ENCODE data around the gene REXO1. TPM values are rescaled to one million over a fixed set of nuclear protein-coding genes. Genes with fewer than 3 reads are reported as not detected.

The REXO1 gene
- total and polyA plus RNA-seq, 2 of the 13 experiments (the other 11 are each of a cell fraction or from before 2014, with no cell fraction given): 5.0 to 11.2 TPM

- TF ChIP-seq, protein P1, sequence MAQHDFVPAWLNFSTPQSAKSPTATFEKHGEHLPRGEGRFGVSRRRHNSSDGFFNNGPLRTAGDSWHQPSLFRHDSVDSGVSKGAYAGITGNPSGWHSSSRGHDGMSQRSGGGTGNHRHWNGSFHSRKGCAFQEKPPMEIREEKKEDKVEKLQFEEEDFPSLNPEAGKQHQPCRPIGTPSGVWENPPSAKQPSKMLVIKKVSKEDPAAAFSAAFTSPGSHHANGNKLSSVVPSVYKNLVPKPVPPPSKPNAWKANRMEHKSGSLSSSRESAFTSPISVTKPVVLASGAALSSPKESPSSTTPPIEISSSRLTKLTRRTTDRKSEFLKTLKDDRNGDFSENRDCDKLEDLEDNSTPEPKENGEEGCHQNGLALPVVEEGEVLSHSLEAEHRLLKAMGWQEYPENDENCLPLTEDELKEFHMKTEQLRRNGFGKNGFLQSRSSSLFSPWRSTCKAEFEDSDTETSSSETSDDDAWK (CRISPR knock-in tag; IDR thresholded peaks at IDR 0.05): no peak
- TF ChIP-seq TFAP4 (IDR thresholded peaks at IDR 0.05; ENCODE audit: borderline replicate concordance, low read depth) (peak; percentile 50; the same call in 1 of the 2 replicates), GPN1 (CRISPR knock-in tag; IDR thresholded peaks at IDR 0.05; ENCODE audit: borderline replicate concordance) (no peak), ZFP91 (CRISPR knock-in tag; IDR thresholded peaks at IDR 0.05; ENCODE audit: borderline replicate concordance) (0 out of 2 replicates have a peak, but pooled peaks have one; percentile 33), ZNF609 (CRISPR knock-in tag; IDR thresholded peaks at IDR 0.05; ENCODE audit: borderline replicate concordance) (peak; percentile 51; the same call in 1 of the 2 replicates), TBL1XR1 (IDR thresholded peaks at IDR 0.05; ENCODE audit: borderline replicate concordance, low read length, partially characterized antibody) (peak; percentile 40), NR2C2 (CRISPR knock-in tag; IDR thresholded peaks at IDR 0.05; ENCODE audit: borderline replicate concordance) (peak; percentile 53), TCF7 (IDR thresholded peaks at IDR 0.05; ENCODE audit: low read depth) (no peak), ZNF720 (CRISPR knock-in tag; IDR thresholded peaks at IDR 0.05) (no peak), ZNF691 (CRISPR knock-in tag; IDR thresholded peaks at IDR 0.05; ENCODE audit: borderline replicate concordance, low read depth) (0 out of 2 replicates have a peak, but pooled peaks have one; percentile 24)
- TF ChIP-seq, protein P2, sequence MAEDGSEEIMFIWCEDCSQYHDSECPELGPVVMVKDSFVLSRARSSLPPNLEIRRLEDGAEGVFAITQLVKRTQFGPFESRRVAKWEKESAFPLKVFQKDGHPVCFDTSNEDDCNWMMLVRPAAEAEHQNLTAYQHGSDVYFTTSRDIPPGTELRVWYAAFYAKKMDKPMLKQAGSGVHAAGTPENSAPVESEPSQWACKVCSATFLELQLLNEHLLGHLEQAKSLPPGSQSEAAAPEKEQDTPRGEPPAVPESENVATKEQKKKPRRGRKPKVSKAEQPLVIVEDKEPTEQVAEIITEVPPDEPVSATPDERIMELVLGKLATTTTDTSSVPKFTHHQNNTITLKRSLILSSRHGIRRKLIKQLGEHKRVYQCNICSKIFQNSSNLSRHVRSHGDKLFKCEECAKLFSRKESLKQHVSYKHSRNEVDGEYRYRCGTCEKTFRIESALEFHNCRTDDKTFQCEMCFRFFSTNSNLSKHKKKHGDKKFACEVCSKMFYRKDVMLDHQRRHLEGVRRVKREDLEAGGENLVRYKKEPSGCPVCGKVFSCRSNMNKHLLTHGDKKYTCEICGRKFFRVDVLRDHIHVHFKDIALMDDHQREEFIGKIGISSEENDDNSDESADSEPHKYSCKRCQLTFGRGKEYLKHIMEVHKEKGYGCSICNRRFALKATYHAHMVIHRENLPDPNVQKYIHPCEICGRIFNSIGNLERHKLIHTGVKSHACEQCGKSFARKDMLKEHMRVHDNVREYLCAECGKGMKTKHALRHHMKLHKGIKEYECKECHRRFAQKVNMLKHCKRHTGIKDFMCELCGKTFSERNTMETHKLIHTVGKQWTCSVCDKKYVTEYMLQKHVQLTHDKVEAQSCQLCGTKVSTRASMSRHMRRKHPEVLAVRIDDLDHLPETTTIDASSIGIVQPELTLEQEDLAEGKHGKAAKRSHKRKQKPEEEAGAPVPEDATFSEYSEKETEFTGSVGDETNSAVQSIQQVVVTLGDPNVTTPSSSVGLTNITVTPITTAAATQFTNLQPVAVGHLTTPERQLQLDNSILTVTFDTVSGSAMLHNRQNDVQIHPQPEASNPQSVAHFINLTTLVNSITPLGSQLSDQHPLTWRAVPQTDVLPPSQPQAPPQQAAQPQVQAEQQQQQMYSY (CRISPR knock-in tag; IDR thresholded peaks at IDR 0.05): peak; percentile 73; the same call in 1 of the 2 replicates
Measured at GRCh38 chr19:1856698-1857603, 8.7 kb upstream of the REXO1 start (continued).

Measured in HepG2 (cell line).